Measurements from ENCODE around the gene AGBL4. TPM values are rescaled to one million over a fixed set of nuclear protein-coding genes. Genes with fewer than 3 reads are reported as not detected.

Gene AGBL4
- total and polyA plus RNA-seq, 2 of the 4 experiments (the other 2 are of a cell fraction), result not detected

DNA sequence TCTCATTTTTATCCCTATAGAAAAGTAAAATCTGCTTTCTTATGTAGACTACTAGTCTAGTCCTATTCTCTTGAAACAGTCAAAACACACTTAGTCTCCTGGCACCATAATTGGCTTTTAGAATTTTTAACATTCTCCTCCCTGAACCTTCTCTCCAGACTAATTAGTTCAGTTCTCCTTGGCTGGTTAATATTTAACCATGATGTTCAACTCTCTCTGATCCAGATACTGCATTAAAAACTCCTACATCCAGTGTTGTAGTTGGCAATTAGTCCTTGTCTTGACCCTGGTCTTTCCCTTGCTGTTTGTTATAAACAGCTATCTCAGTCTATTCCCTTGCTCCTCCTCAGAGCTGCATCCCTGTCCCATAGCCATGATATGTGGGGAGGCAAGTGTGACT is 824.2 kb downstream of the AGBL4 start:
- no peak overlapping the region for H3K56ac ChIP-seq (ENCODE audit: extremely low read depth, insufficient read depth, low read length)
- H2BK15ac ChIP-seq (ENCODE audit: low read depth, low read length), result no peak overlapping the region
- no peak overlapping the region for H3K14ac ChIP-seq (replicated peaks; ENCODE audit: low read depth, low read length)
- no peak overlapping the region for H3K4ac ChIP-seq (ENCODE audit: low read depth, low read length)
- no peak overlapping the region for H2AFZ ChIP-seq (replicated peaks; ENCODE audit: low read length, poor library complexity)
- H3K4me1 ChIP-seq (ENCODE audit: control insufficient read depth, insufficient read depth, low read length), result no peaks in the 10 kb centered on the region
- no peak overlapping the region for H4K8ac ChIP-seq (ENCODE audit: low read depth in 2 of 2, low read length in 2 of 2)
- H2BK5ac ChIP-seq (ENCODE audit: low read depth, low read length, poor library complexity, severe bottlenecking), result no peak overlapping the region
- in situ Hi-C loops (cut with MboI; ENCODE audit: low sequenced_read_pairs), result no loop called here
- no peak overlapping the region for H2BK20ac ChIP-seq (ENCODE audit: low read depth, low read length)
- ATAC-seq (ENCODE audit: low read depth) (no peak), DNase-seq (no peak)
- no peak overlapping the region for H2AK9ac ChIP-seq (replicated peaks; ENCODE audit: low read depth, low read length, poor library complexity)
- no peak overlapping the region for H3K9ac ChIP-seq (ENCODE audit: low read depth, low read length)
- ChIA-PET CTCF (no interaction called here), POLR2A (ENCODE audit: unreplicated experiment) (no interaction called here)
- no peak overlapping the region for H4K5ac ChIP-seq (ENCODE audit: low read depth, low read length)
- H3K9me1 ChIP-seq (ENCODE audit: insufficient read depth, low read length), result no peaks in the 10 kb centered on the region
- TF ChIP-seq, protein P1, sequence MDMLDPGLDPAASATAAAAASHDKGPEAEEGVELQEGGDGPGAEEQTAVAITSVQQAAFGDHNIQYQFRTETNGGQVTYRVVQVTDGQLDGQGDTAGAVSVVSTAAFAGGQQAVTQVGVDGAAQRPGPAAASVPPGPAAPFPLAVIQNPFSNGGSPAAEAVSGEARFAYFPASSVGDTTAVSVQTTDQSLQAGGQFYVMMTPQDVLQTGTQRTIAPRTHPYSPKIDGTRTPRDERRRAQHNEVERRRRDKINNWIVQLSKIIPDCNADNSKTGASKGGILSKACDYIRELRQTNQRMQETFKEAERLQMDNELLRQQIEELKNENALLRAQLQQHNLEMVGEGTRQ (IDR thresholded peaks at IDR 0.05; ENCODE audit: low read depth, low read length), result no peak
- TF ChIP-seq POLR2A (IDR thresholded peaks at IDR 0.05; ENCODE audit: low read depth, low read length), result no peak
- TF ChIP-seq MAZ (IDR thresholded peaks at IDR 0.05; ENCODE audit: borderline replicate concordance, low read depth, low read length), result no peak
- no peak for TF ChIP-seq RFX5 (IDR thresholded peaks at IDR 0.05; ENCODE audit: low read depth, low read length)
- no peak for TF ChIP-seq RCOR1 (IDR thresholded peaks at IDR 0.05; ENCODE audit: insufficient replicate concordance, low read length)
- TF ChIP-seq MXI1 (IDR thresholded peaks at IDR 0.05; ENCODE audit: borderline replicate concordance, low read depth, low read length), result no peak
- TF ChIP-seq, protein P2, sequence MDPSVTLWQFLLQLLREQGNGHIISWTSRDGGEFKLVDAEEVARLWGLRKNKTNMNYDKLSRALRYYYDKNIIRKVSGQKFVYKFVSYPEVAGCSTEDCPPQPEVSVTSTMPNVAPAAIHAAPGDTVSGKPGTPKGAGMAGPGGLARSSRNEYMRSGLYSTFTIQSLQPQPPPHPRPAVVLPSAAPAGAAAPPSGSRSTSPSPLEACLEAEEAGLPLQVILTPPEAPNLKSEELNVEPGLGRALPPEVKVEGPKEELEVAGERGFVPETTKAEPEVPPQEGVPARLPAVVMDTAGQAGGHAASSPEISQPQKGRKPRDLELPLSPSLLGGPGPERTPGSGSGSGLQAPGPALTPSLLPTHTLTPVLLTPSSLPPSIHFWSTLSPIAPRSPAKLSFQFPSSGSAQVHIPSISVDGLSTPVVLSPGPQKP (IDR thresholded peaks at IDR 0.05; ENCODE audit: borderline replicate concordance, low read depth, low read length), result no peak
- TF ChIP-seq MAFK (IDR thresholded peaks at IDR 0.05; ENCODE audit: low read depth, low read length), result no peak
- no peak for TF ChIP-seq SMC3 (IDR thresholded peaks at IDR 0.05; ENCODE audit: low read depth, low read length)
- no peak for TF ChIP-seq NFE2L2 (IDR thresholded peaks at IDR 0.05; ENCODE audit: low read depth, low read length)
- TF ChIP-seq CEBPB (IDR thresholded peaks at IDR 0.05; ENCODE audit: low read depth, low read length), result no peak
- TF ChIP-seq FOS (IDR thresholded peaks at IDR 0.05; ENCODE audit: low read depth, low read length), result no peak
- TF ChIP-seq, protein P3, sequence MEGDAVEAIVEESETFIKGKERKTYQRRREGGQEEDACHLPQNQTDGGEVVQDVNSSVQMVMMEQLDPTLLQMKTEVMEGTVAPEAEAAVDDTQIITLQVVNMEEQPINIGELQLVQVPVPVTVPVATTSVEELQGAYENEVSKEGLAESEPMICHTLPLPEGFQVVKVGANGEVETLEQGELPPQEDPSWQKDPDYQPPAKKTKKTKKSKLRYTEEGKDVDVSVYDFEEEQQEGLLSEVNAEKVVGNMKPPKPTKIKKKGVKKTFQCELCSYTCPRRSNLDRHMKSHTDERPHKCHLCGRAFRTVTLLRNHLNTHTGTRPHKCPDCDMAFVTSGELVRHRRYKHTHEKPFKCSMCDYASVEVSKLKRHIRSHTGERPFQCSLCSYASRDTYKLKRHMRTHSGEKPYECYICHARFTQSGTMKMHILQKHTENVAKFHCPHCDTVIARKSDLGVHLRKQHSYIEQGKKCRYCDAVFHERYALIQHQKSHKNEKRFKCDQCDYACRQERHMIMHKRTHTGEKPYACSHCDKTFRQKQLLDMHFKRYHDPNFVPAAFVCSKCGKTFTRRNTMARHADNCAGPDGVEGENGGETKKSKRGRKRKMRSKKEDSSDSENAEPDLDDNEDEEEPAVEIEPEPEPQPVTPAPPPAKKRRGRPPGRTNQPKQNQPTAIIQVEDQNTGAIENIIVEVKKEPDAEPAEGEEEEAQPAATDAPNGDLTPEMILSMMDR (conservative IDR thresholded peaks at IDR 0.05; ENCODE audit: low read depth, low read length), result no peak
- TF ChIP-seq CHD1 (IDR thresholded peaks at IDR 0.05; ENCODE audit: low read depth, low read length), result no peak
- TF ChIP-seq RAD21 (IDR thresholded peaks at IDR 0.05; ENCODE audit: low read length), result no peak
- no peak for TF ChIP-seq BHLHE40 (IDR thresholded peaks at IDR 0.05; ENCODE audit: low read depth, low read length)
- no peak overlapping the region for H3K18ac ChIP-seq (ENCODE audit: low read depth, low read length)
- peaks cover 18% of the 10 kb centered on the region for H3K9me3 ChIP-seq (ENCODE audit: control insufficient read depth, insufficient read depth, low read length)
- intact Hi-C loops (cut with micrococcal nuclease), result no loop called here
- H3K79me1 ChIP-seq (ENCODE audit: low read depth in 1 of 2, low read length in 2 of 2), result no peaks in the 10 kb centered on the region
- no peaks in the 10 kb centered on the region for H3K27me3 ChIP-seq (ENCODE audit: control insufficient read depth, insufficient read depth, low read length)
- H3K36me3 ChIP-seq (ENCODE audit: control insufficient read depth, insufficient read depth, low read length), result no peaks in the 10 kb centered on the region
- no peak overlapping the region for H2AK5ac ChIP-seq (ENCODE audit: low read depth, low read length)
- H4K20me1 ChIP-seq (ENCODE audit: insufficient read depth, low read length), result no peaks in the 10 kb centered on the region
- no peak overlapping the region for H3K4me3 ChIP-seq (ENCODE audit: insufficient read depth, low read depth, low read length)
- BruUV-seq (replicated peaks), result no TSS peak
- H3K23ac ChIP-seq (ENCODE audit: low read depth, low read length), result no peak overlapping the region
- H2BK120ac ChIP-seq (ENCODE audit: low read depth, low read length), result no peak overlapping the region
- H3K27ac ChIP-seq (ENCODE audit: insufficient read depth, low read length), result no peak overlapping the region
- dilution Hi-C loops (cut with HindIII; ENCODE audit: low sequenced_read_pairs, unreplicated experiment), result no loop called here
- H4K91ac ChIP-seq (ENCODE audit: insufficient read depth, low read depth, low read length), result no peak overlapping the region
- H3K4me2 ChIP-seq (ENCODE audit: low read depth, low read length), result no peak overlapping the region
